Thyroid gland (tissue), 4 donors: ENCODE data around the gene DDX24. TPM values are rescaled to one million over a fixed set of nuclear protein-coding genes. Genes with fewer than 3 reads are reported as not detected.

Experiments
- DNase-seq, 2 donors: peaks; one replicate each; pipeline ENCODE4 v3.0.0-alpha.2; 2019
- H3K27ac ChIP-seq, 3 donors: fragments of 200-600 bp; sonication (generic); 1 replicate in 2 of 3; 2 replicates in 1 of 3; pipeline ENCODE4 v1.5.1; 2016 to 2019; ENCODE audit warnings: mild to moderate bottlenecking in 1 of 3, moderate library complexity in 1 of 3
- H3K27me3 ChIP-seq: fragments of 200-600 bp; sonication (generic); one replicate; pipeline ENCODE4 v1.5.1; 2019
- H3K36me3 ChIP-seq, 2 donors: fragments of 200-600 bp; sonication (generic); one replicate each; pipeline ENCODE4 v1.5.1; 2016 to 2019
- H3K4me1 ChIP-seq, 2 donors: fragments of 200-600 bp; sonication (generic); one replicate each; pipeline ENCODE4 v1.5.1; 2017 to 2019
- H3K4me3 ChIP-seq, 3 donors: fragments of 200-600 bp; sonication (generic); replicated peaks in 1 of 3; 1 replicate in 2 of 3; 2 replicates in 1 of 3; pipeline ENCODE4 v1.5.1; 2016; ENCODE audit warnings: mild to moderate bottlenecking in 1 of 3
- H3K9me3 ChIP-seq: fragments of 200-600 bp; sonication (generic); one replicate; pipeline ENCODE4 v1.5.1; 2017
- CTCF ChIP-seq, 6 experiments: fragments of 200-600 bp in 3 of 6; fragments of 450-650 bp in 3 of 6; sonication (generic) in 3 of 6; IDR thresholded peaks; one replicate each; pipeline ENCODE4 v1.5.1; 2016 to 2019; ENCODE audit warnings: antibody characterized with exemption in 6 of 6, mild to moderate bottlenecking in 2 of 6, inconsistent platforms in 1 of 6, moderate library complexity in 1 of 6
- POLR2A ChIP-seq, 2 donors: fragments of 450-650 bp; IDR thresholded peaks; one replicate each; pipeline ENCODE4 v1.6.1; 2017; ENCODE audit warnings: antibody characterized with exemption in 2 of 2, mild to moderate bottlenecking in 2 of 2, moderate library complexity in 1 of 2
- WGBS, 2 donors: methylation state at CpG; one replicate each; pipeline ENCODE4 v1.1.5; 2017; 5-methylcytosine and 5-hydroxymethylcytosine counted together
- intact Hi-C: fragments of 100-400 bp; cut with DNase I; formaldehyde crosslinking; loops from one replicate; pipeline ENCODE4 v1.15.1; 2023
- total RNA-seq, 4 donors: library from RNA; depleted of rRNA; stranded (reverse); fragments of >200 nt; gene quantifications; one replicate each; pipeline ENCODE4 v1.2.3, GENCODE V29; 2016

The DDX24 gene
- total RNA-seq, 4 donors from 2014 or later = 139 to 209 (median 193) TPM

DNA sequence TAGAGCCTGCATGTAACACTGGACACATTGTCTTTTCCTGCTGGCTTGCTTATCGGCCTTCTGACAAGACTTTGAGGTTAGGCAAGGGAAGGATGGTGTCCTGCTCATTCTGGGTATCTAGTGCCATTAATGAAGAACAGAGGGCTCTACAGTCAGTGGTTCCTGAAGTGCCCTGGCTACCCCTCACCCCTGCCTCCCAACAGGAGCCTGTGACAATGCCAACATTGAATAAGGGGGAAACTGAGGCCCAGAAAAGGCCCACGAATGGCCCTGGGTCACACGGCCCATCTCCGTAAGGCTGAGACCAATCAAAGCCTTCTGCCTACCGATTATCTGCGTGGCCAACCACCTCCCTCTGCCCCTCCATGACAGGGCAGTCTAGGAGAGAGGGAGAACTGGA is 46.3 kb upstream of the DDX24 start:
- 90 to 92% methylated on average over 4 to 6 of the region's 6 CpGs for WGBS, 2 donors
- no peaks in the 10 kb centered on the region for H3K36me3 ChIP-seq
- peaks cover 9 to 12% of the 10 kb centered on the region in 2 donors for H3K4me1 ChIP-seq
- no peak overlapping the region for H3K4me3 ChIP-seq
- no peak for DNase-seq
- no peak for TF ChIP-seq POLR2A (IDR thresholded peaks at IDR 0.05)
- no peak for TF ChIP-seq CTCF (IDR thresholded peaks at IDR 0.05)
- no peaks in the 10 kb centered on the region for H3K27me3 ChIP-seq
- intact Hi-C loops = loop anchor here (5.0 kb wide), 1 partner anchor 50 kb away; no protein-coding TSS in a partner anchor
- H3K9me3 ChIP-seq = no peaks in the 10 kb centered on the region
- H3K27ac ChIP-seq = no peak overlapping the region

DNA sequence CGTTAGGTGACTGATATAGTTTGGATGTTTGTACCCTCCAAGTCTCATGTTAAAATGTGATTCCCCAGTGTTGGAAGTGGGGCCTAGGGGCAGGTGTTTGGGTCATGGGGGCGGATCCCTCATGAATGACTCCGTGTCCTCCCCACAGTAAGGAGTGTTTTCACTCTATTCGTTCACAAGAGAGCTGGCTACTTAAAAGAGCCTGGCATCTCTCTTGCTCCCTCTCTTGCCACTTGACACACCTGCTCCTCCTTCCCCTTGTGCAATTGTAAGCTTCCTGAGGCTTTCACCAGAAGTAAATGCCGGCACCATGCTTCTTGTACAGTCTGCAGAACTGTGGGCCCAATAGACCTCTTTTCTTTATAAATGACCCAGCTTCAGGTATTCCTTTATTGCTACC is 45.8 kb upstream of the DDX24 start:
- no peak for DNase-seq
- H3K4me3 ChIP-seq = no peak overlapping the region
- H3K9me3 ChIP-seq = no peaks in the 10 kb centered on the region
- intact Hi-C loops = loop anchor here (5.0 kb wide), 1 partner anchor 51 kb away; no protein-coding TSS in a partner anchor
- H3K27ac ChIP-seq = no peak overlapping the region
- no peak for TF ChIP-seq CTCF (IDR thresholded peaks at IDR 0.05)
- no peak for TF ChIP-seq POLR2A (IDR thresholded peaks at IDR 0.05)
- no peaks in the 10 kb centered on the region for H3K36me3 ChIP-seq
- WGBS, 2 donors = 77 to 83% methylated on average over 5 of the region's 5 CpGs
- H3K4me1 ChIP-seq = peaks cover 9 to 12% of the 10 kb centered on the region in 2 donors
- no peaks in the 10 kb centered on the region for H3K27me3 ChIP-seq

GRCh38 chr14:94126419-94126677 is 45.3 kb upstream of the DDX24 start:
- Histone ChIP-seq H3K27ac (no peak overlapping the region), H3K9me3 (no peaks in the 10 kb centered on the region), H3K4me3 (no peak overlapping the region), H3K27me3 (no peaks in the 10 kb centered on the region), H3K4me1 (peaks cover 9 to 12% of the 10 kb centered on the region in 2 donors), H3K36me3 (no peaks in the 10 kb centered on the region)
- intact Hi-C loops = loop anchor here (5.0 kb wide), 1 partner anchor 51 kb away; no protein-coding TSS in a partner anchor
- WGBS, 2 donors = 93 to 94% methylated on average over 1 of the region's 1 CpG
- DNase-seq = no peak
- no peak for TF ChIP-seq CTCF (IDR thresholded peaks at IDR 0.05)
- no peak for TF ChIP-seq POLR2A (IDR thresholded peaks at IDR 0.05)

GRCh38 chr14:94125659-94126418 is 44.8 kb upstream of the DDX24 start:
- Histone ChIP-seq H3K9me3 (no peaks in the 10 kb centered on the region), H3K4me1 (peaks cover 9 to 12% of the 10 kb centered on the region in 2 donors), H3K27ac (no peak overlapping the region), H3K4me3 (no peak overlapping the region), H3K27me3 (no peaks in the 10 kb centered on the region), H3K36me3 (no peaks in the 10 kb centered on the region)
- 95 to 96% methylated on average over 6 of the region's 6 CpGs for WGBS, 2 donors
- no peak for DNase-seq
- TF ChIP-seq CTCF (IDR thresholded peaks at IDR 0.05) (no peak), POLR2A (IDR thresholded peaks at IDR 0.05) (no peak)
- intact Hi-C loops = loop anchor here (5.0 kb wide), 1 partner anchor 51 kb away; no protein-coding TSS in a partner anchor

GRCh38 chr14:94124582-94125377 is 43.8 kb upstream of the DDX24 start:
- WGBS, 2 donors = 87 to 89% methylated on average over 9 of the region's 9 CpGs
- DNase-seq = no peak
- Histone ChIP-seq H3K9me3 (no peaks in the 10 kb centered on the region), H3K27ac (no peak overlapping the region), H3K4me3 (no peak overlapping the region), H3K4me1 (peaks cover 4 to 6% of the 10 kb centered on the region in 2 donors), H3K27me3 (no peaks in the 10 kb centered on the region), H3K36me3 (no peaks in the 10 kb centered on the region)
- TF ChIP-seq POLR2A (IDR thresholded peaks at IDR 0.05) (no peak), CTCF (IDR thresholded peaks at IDR 0.05) (no peak)
- intact Hi-C loops = loop anchor here (5.0 kb wide), 1 partner anchor 53 kb away; no protein-coding TSS in a partner anchor
